Lung (tissue), 12 donors: ENCODE results near the gene TAPT1. TPM values are rescaled to one million over a fixed set of nuclear protein-coding genes. Genes with fewer than 3 reads are reported as not detected.
A peak's percentile ranks its signal among the peaks of the same experiment; 100 is the strongest.
"Not testable (repeated sequence)": the region's sequence is repeated elsewhere in the genome, so short reads cannot be mapped to it uniquely, and the experiment has no call there.

Source experiments
- ATAC-seq: fragments of 200-7000 bp; cut with Tn5 transposase; one replicate; pipeline ENCODE4 v1.9.1; 2020; ENCODE audit warnings: moderate number of reproducible peaks; ENCODE audit not compliant: insufficient read depth, low FRiP score
- DNase-seq, 3 donors: peaks; one replicate each; pipeline ENCODE4 v3.0.0-alpha.2; 2013 to 2017
- H3K27ac ChIP-seq, 2 donors: one replicate each; pipeline ENCODE4 v1.5.1; 2013; ENCODE audit warnings: mild to moderate bottlenecking in 2 of 2, moderate library complexity in 2 of 2, control low read depth in 1 of 2, inconsistent platforms in 1 of 2, low read depth in 1 of 2, low read length in 1 of 2
- H3K27me3 ChIP-seq, 3 donors: one replicate each; pipeline ENCODE4 v1.5.1; 2013; ENCODE audit warnings: low read length in 2 of 3; ENCODE audit not compliant: control insufficient read depth in 3 of 3, insufficient read depth in 3 of 3
- H3K36me3 ChIP-seq, 4 donors: one replicate each; pipeline ENCODE4 v1.5.1; 2013; ENCODE audit warnings: low read length in 4 of 4, mild to moderate bottlenecking in 1 of 4, moderate library complexity in 1 of 4; ENCODE audit not compliant: control insufficient read depth in 4 of 4, insufficient read depth in 4 of 4
- H3K4me1 ChIP-seq, 5 donors: one replicate each; pipeline ENCODE4 v1.5.1; 2013; ENCODE audit warnings: low read length in 5 of 5, mild to moderate bottlenecking in 2 of 5, moderate library complexity in 1 of 5; ENCODE audit not compliant: control insufficient read depth in 5 of 5, insufficient read depth in 5 of 5
- H3K4me3 ChIP-seq: one replicate; pipeline ENCODE4 v1.5.1; 2013; ENCODE audit warnings: mild to moderate bottlenecking, control low read depth, moderate library complexity
- H3K9ac ChIP-seq, 2 donors: one replicate each; pipeline ENCODE4 v1.5.1; 2013; ENCODE audit warnings: low read length in 2 of 2, control low read depth in 1 of 2; ENCODE audit not compliant: insufficient read depth in 1 of 2
- H3K9me3 ChIP-seq, 4 donors: one replicate each; pipeline ENCODE4 v1.5.1; 2013; ENCODE audit warnings: low read length in 3 of 4, mild to moderate bottlenecking in 1 of 4, moderate library complexity in 1 of 4; ENCODE audit not compliant: control insufficient read depth in 4 of 4, insufficient read depth in 3 of 4
- CTCF ChIP-seq: IDR thresholded peaks from 2 replicates; pipeline ENCODE4 v1.5.1; 2012; ENCODE audit warnings: mild to moderate bottlenecking; ENCODE audit errors: control extremely low read depth, extremely low read depth
- WGBS, 2 donors: extraction: QIAGEN DNeasy Blood & Tissue Kit; methylation state at CpG; one replicate each; pipeline ENCODE4 v1.1.7; 2013; 5-methylcytosine and 5-hydroxymethylcytosine counted together
- polyA plus RNA-seq, 2 donors: library from polyadenylated mRNA; stranded (reverse); fragments of 200-250 nt; gene quantifications; one replicate each; pipeline ENCODE4 v1.2.1, GENCODE V29; 2013
- total RNA-seq, 2 donors: library from RNA; depleted of rRNA in 1 of 2; stranded (reverse); fragments of >200 nt in 1 of 2; gene quantifications; one replicate each; pipeline ENCODE4 v1.2.1, GENCODE V29; 2014 to 2021
- donor health status: control.
- donor health status: control.
- donor health status: Bipolar disorder and iron deficiency.
- donor health status: healthy.
- donor health status: DM: yes; HTN: yes; CAD: no.

The TAPT1 gene
- total and polyA plus RNA-seq, 4 donors: 13.8 to 102 (median 30.2) TPM

- Histone ChIP-seq H3K36me3 (peaks cover 1 to 4% (median 3%) of the 10 kb centered on the region in 4 donors), H3K27ac (no peak overlapping the region), H3K9ac (no peak overlapping the region), H3K9me3 (no peaks in the 10 kb centered on the region), H3K27me3 (no peaks in the 10 kb centered on the region), H3K4me3 (no peak overlapping the region), H3K4me1 (peaks cover 2 to 30% (median 6%) of the 10 kb centered on the region in 5 donors)
- ATAC-seq: no peak
- DNase-seq: peak in 1 of 3 donors; percentile 17
- 76 to 82% methylated on average over 2 of the region's 2 CpGs for WGBS, 2 donors
- no peak for TF ChIP-seq CTCF
These were observed 28.2 kb downstream of the TAPT1 start for GRCh38 chr4:16197876-16198665.

- DNase-seq (peak; percentile 41 to 88 (median 83)), ATAC-seq (peak; percentile 87)
- H3K36me3 ChIP-seq: peaks cover 1 to 4% (median 2%) of the 10 kb centered on the region in 4 donors
- 35 to 37% methylated on average over 9 of the region's 9 CpGs for WGBS, 2 donors
- peaks cover 2 to 36% (median 7%) of the 10 kb centered on the region in 5 donors for H3K4me1 ChIP-seq
- H3K27ac ChIP-seq: peak overlapping the region in 1 of 2 donors; percentile 9
- no peaks in the 10 kb centered on the region for H3K27me3 ChIP-seq
- no peak overlapping the region for H3K9ac ChIP-seq
- no peak overlapping the region for H3K4me3 ChIP-seq
- peak; percentile 55 for TF ChIP-seq CTCF
- no peaks in the 10 kb centered on the region for H3K9me3 ChIP-seq
These were observed 29.5 kb downstream of the TAPT1 start for GRCh38 chr4:16196482-16197393.

GRCh38 chr4:16195209-16195608, 31.1 kb downstream of the TAPT1 start:
- Histone ChIP-seq H3K27me3 (no peaks in the 10 kb centered on the region), H3K9ac (no peak overlapping the region), H3K27ac (no peak overlapping the region), H3K4me3 (no peak overlapping the region), H3K4me1 (peaks cover 2 to 36% (median 7%) of the 10 kb centered on the region in 5 donors), H3K36me3 (peaks cover 3 to 13% (median 6%) of the 10 kb centered on the region in 4 donors), H3K9me3 (no peaks in the 10 kb centered on the region)
- ATAC-seq: no peak
- WGBS, 2 donors: 66 to 71% methylated on average over 1 of the region's 1 CpG
- no peak for DNase-seq
- no peak for TF ChIP-seq CTCF

GRCh38 chr4:16194798-16195197, 31.5 kb downstream of the TAPT1 start:
- 89 to 91% methylated on average over 4 of the region's 4 CpGs for WGBS, 2 donors
- H3K9me3 ChIP-seq, DNase-seq, H3K27ac ChIP-seq, H3K4me3 ChIP-seq, ATAC-seq, H3K9ac ChIP-seq, H3K27me3 ChIP-seq: not testable (repeated sequence)
- peaks cover 2 to 36% (median 7%) of the 10 kb centered on the region in 5 donors for H3K4me1 ChIP-seq
- H3K36me3 ChIP-seq: peaks cover 6 to 11% (median 9%) of the 10 kb centered on the region in 4 donors
